MCF 10A (cell line): ENCODE data around the gene GPR151. TPM values are rescaled to one million over a fixed set of nuclear protein-coding genes. Genes with fewer than 3 reads are reported as not detected.

Experiments used
- BruUV-seq: library from RNA; stranded (reverse); fragments of 400-500 nt; replicated peaks from 2 replicates; lab custom pipeline; 2021; lab: Mats Ljungman, UMichigan
- CTCF ChIA-PET: fragments of 300-600 bp; sonication (Branson Sonifier 250); formaldehyde crosslinking; extraction: SDS; loops from one replicate; lab custom pipeline; 2021; ENCODE audit warnings: antibody characterized with exemption, inconsistent platforms; lab: Yijun Ruan, JAX
- POLR2A ChIA-PET: fragments of 300-600, 350-650 bp; sonication (Branson Sonifier 250); formaldehyde crosslinking; extraction: SDS; loops from one replicate; lab custom pipeline; 2020; ENCODE audit warnings: antibody characterized with exemption, inconsistent platforms; lab: Yijun Ruan, JAX
- DNase-seq: peaks from one replicate; pipeline ENCODE4 v3.0.0-alpha.2; 2018; ENCODE audit not compliant: unreplicated experiment
- H3K27ac Mint-ChIP-seq: one replicate; pipeline ENCODE4 v1.8.0; 2022; ENCODE audit warnings: mild to moderate bottlenecking, low read depth, mixed read lengths; ENCODE audit not compliant: unreplicated experiment
- H3K27me3 Mint-ChIP-seq: one replicate; pipeline ENCODE4 v1.8.0; 2022; ENCODE audit warnings: mixed read lengths; ENCODE audit not compliant: insufficient read depth, unreplicated experiment
- H3K36me3 Mint-ChIP-seq: one replicate; pipeline ENCODE4 v1.8.0; 2022; ENCODE audit warnings: mild to moderate bottlenecking, moderate library complexity, mixed read lengths; ENCODE audit not compliant: insufficient read depth, unreplicated experiment
- H3K4me1 Mint-ChIP-seq: one replicate; pipeline ENCODE4 v1.8.0; 2022; ENCODE audit warnings: mixed read lengths; ENCODE audit not compliant: insufficient read depth, unreplicated experiment
- H3K4me3 Mint-ChIP-seq: one replicate; pipeline ENCODE4 v1.8.0; 2022; ENCODE audit warnings: mild to moderate bottlenecking, moderate library complexity, mixed read lengths; ENCODE audit not compliant: unreplicated experiment
- H3K9me3 Mint-ChIP-seq: one replicate; pipeline ENCODE4 v1.8.0; 2022; ENCODE audit warnings: mixed read lengths; ENCODE audit not compliant: unreplicated experiment
- CTCF ChIP-seq: fragments of 200-600 bp; IDR thresholded peaks from one replicate; pipeline ENCODE4 v1.8.0; 2022; ENCODE audit warnings: antibody characterized with exemption, mild to moderate bottlenecking; ENCODE audit not compliant: unreplicated experiment
- intact Hi-C: fragments of 100-400 bp; cut with micrococcal nuclease; formaldehyde crosslinking; loops from 2 replicates; pipeline ENCODE4 v1.14.1; 2022
- total RNA-seq: library from RNA; stranded (reverse); gene quantifications from 2 replicates; pipeline ENCODE4 v1.2.3, GENCODE V29; 2022

GPR151 gene
- total RNA-seq, 1 experiment from 2014 or later: not detected

GRCh38 chr5:146548781-146549449 is 32.9 kb upstream of the GPR151 start:
- TF ChIP-seq CTCF: no peak
- no peak overlapping the region for H3K27ac Mint-ChIP-seq
- DNase-seq: no peak
- CTCF ChIA-PET: interaction anchor here (0.5 to 12.6 kb wide), 7 partner anchors 18 to 1911 kb away, joined by 3 to 485 read pairs (median 3); no protein-coding TSS in a partner anchor
- no peaks in the 10 kb centered on the region for H3K36me3 Mint-ChIP-seq
- POLR2A ChIA-PET: interaction anchor here (0.6 kb wide), 1 partner anchor 173 kb away, joined by 3 read pairs; no protein-coding TSS in a partner anchor
- H3K4me3 Mint-ChIP-seq: no peak overlapping the region
- BruUV-seq: no TSS peak
- no peaks in the 10 kb centered on the region for H3K4me1 Mint-ChIP-seq
- peaks cover 69% of the 10 kb centered on the region for H3K27me3 Mint-ChIP-seq
- intact Hi-C loops: no loop called here
- H3K9me3 Mint-ChIP-seq: no peaks in the 10 kb centered on the region

- no TSS peak for BruUV-seq
- intact Hi-C loops: loop anchor here (5.0 kb wide), 4 partner anchors 78 to 848 kb away; no protein-coding TSS in a partner anchor
- ChIA-PET POLR2A (interaction anchor here (0.7 to 1.5 kb wide), 2 partner anchors 15 to 422 kb away, joined by 3 to 4 read pairs; no protein-coding TSS in a partner anchor), CTCF (interaction anchor here (0.7 to 12.6 kb wide), 5 partner anchors 9 to 825 kb away, joined by 3 to 485 read pairs (median 4); no protein-coding TSS in a partner anchor)
- H3K36me3 Mint-ChIP-seq: no peaks in the 10 kb centered on the region
- no peak overlapping the region for H3K27ac Mint-ChIP-seq
- no peak for TF ChIP-seq CTCF
- H3K4me3 Mint-ChIP-seq: no peak overlapping the region
- no peaks in the 10 kb centered on the region for H3K9me3 Mint-ChIP-seq
- no peak for DNase-seq
- peaks cover 11% of the 10 kb centered on the region for H3K4me1 Mint-ChIP-seq
- peaks cover 34% of the 10 kb centered on the region for H3K27me3 Mint-ChIP-seq
Measured at GRCh38 chr5:146544232-146544631, 28.2 kb upstream of the GPR151 start.

- peaks cover 11% of the 10 kb centered on the region for H3K4me1 Mint-ChIP-seq
- H3K4me3 Mint-ChIP-seq: no peak overlapping the region
- peak; percentile 78 for DNase-seq
- peaks cover 20% of the 10 kb centered on the region for H3K27me3 Mint-ChIP-seq
- intact Hi-C loops: loop anchor here (1.0 to 5.0 kb wide), 6 partner anchors 80 to 850 kb away; no protein-coding TSS in a partner anchor
- no TSS peak for BruUV-seq
- no peak overlapping the region for H3K27ac Mint-ChIP-seq
- ChIA-PET CTCF (interaction anchor here (0.5 to 12.6 kb wide), 80 partner anchors 9 to 1037 kb away, joined by 3 to 485 read pairs (median 4); partner anchors contain the start of gene GPR151), POLR2A (interaction anchor here (1.4 kb wide), 1 partner anchor 424 kb away, joined by 3 read pairs; no protein-coding TSS in a partner anchor)
- H3K9me3 Mint-ChIP-seq: no peaks in the 10 kb centered on the region
- no peaks in the 10 kb centered on the region for H3K36me3 Mint-ChIP-seq
- peak; percentile 99 for TF ChIP-seq CTCF
Measured at GRCh38 chr5:146541958-146542849, 26.2 kb upstream of the GPR151 start.
